K562 (cell line): ENCODE data around the gene COCH. TPM values are rescaled to one million over a fixed set of nuclear protein-coding genes. Genes with fewer than 3 reads are reported as not detected.

Experiments
- BRF1 ChIP-seq: IDR thresholded peaks from 3 replicates; pipeline ENCODE4 v1.6.1; 2011; ENCODE audit warnings: borderline replicate concordance, mild to moderate bottlenecking; ENCODE audit not compliant: insufficient read length; ENCODE audit errors: extremely low read depth
- THRAP3 ChIP-seq: fragments of 450-650 bp; IDR thresholded peaks from 2 replicates; pipeline ENCODE4 v1.6.1; 2016; ENCODE audit warnings: mild to moderate bottlenecking, inconsistent platforms, borderline replicate concordance
- polyA plus RNA-seq, 8 experiments: library from polyadenylated mRNA; depleted of rRNA in 4 of 8; stranded (reverse) in 5 of 8; unstranded in 3 of 8; fragments of >200 nt; fragmentation: Nextera tagmentation in 2 of 8; fragmentation: Illumina TruSeq in 1 of 8; extraction: Ambion mirVana in 2 of 8; extraction: Trizol in 1 of 8; gene quantifications; 2 replicates each; pipeline versions ENCODE4 v1.2.1 to v1.2.3, GENCODE V29; 2011 to 2014; ENCODE audit warnings: inconsistent platforms in 1 of 8, missing spikeins in 1 of 8
- total RNA-seq, 7 experiments: library from RNA; depleted of rRNA in 6 of 7; stranded (reverse); fragments of >200 nt in 6 of 7; fragmentation: Illumina TruSeq in 2 of 7; extraction: Trizol in 2 of 7; gene quantifications; 2 replicates each; pipeline versions ENCODE4 v1.2.1 to v1.2.3, GENCODE V29; 2011 to 2021; ENCODE audit warnings: low replicate concordance in 1 of 7
- TF ChIP-seq, protein P1 (sequence below), 3 experiments: IDR thresholded peaks in 2 of 3; conservative IDR thresholded peaks in 1 of 3; 2 replicates each; pipeline ENCODE4 v1.5.1; 2011 to 2012; ENCODE audit warnings: low read length in 3 of 3, mild to moderate bottlenecking in 3 of 3, control low read depth in 2 of 3, improper control_type of control experiment in 1 of 3, inconsistent platforms in 1 of 3, low read depth in 1 of 3, mixed read lengths in 1 of 3, moderate library complexity in 1 of 3; ENCODE audit not compliant: insufficient read depth in 2 of 3
- TF ChIP-seq, protein P2 (sequence below): fragments of 250-450 bp; sonication (Bioruptor Pico); IDR thresholded peaks from 2 replicates; pipeline ENCODE4 v1.8.0; 2022; ENCODE audit warnings: inconsistent platforms
- TF ChIP-seq, protein P3 (sequence below), 2 experiments: fragments of 450-650 bp; formaldehyde crosslinking in 1 of 2; IDR thresholded peaks; 2 replicates each; pipeline versions ENCODE4 v1.4.0 to v1.6.1; 2014 to 2020; ENCODE audit warnings: mild to moderate bottlenecking in 2 of 2, borderline replicate concordance in 1 of 2, low read depth in 1 of 2

COCH gene
- total and polyA plus RNA-seq, 9 of the 15 experiments (the other 6 are each of a cell fraction or from before 2014, with no cell fraction given), result 27.0 to 141 (median 69.3) TPM

DNA sequence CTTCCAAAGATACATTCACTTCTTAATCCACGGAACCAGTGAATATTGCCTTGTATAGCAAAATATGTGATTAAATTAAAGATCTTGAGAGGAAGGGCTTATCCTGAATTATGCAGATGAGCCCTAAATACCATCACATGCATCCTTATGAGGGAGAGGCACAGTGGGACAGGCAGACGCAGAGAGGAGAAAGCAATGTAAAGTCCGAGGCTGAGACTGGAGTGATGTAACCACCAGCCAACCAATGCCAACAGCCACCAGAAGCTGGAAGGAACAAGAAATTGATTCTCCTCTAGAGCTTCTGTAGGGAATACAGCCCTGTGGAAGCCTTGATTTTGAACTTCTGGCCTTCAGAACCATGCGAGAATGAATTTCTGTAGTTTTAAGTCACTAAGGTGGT, 44.5 kb upstream of the COCH start (continued):
- TF ChIP-seq, protein P1, sequence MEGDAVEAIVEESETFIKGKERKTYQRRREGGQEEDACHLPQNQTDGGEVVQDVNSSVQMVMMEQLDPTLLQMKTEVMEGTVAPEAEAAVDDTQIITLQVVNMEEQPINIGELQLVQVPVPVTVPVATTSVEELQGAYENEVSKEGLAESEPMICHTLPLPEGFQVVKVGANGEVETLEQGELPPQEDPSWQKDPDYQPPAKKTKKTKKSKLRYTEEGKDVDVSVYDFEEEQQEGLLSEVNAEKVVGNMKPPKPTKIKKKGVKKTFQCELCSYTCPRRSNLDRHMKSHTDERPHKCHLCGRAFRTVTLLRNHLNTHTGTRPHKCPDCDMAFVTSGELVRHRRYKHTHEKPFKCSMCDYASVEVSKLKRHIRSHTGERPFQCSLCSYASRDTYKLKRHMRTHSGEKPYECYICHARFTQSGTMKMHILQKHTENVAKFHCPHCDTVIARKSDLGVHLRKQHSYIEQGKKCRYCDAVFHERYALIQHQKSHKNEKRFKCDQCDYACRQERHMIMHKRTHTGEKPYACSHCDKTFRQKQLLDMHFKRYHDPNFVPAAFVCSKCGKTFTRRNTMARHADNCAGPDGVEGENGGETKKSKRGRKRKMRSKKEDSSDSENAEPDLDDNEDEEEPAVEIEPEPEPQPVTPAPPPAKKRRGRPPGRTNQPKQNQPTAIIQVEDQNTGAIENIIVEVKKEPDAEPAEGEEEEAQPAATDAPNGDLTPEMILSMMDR (IDR thresholded peaks at IDR 0.05 in 2 of 3, conservative IDR thresholded peaks at IDR 0.05 in 1 of 3; ENCODE audit: insufficient read depth in 2 of 3, low read depth in 1 of 3, low read length in 3 of 3), result no peak
- TF ChIP-seq BRF1, result no peak
- TF ChIP-seq, protein P2, sequence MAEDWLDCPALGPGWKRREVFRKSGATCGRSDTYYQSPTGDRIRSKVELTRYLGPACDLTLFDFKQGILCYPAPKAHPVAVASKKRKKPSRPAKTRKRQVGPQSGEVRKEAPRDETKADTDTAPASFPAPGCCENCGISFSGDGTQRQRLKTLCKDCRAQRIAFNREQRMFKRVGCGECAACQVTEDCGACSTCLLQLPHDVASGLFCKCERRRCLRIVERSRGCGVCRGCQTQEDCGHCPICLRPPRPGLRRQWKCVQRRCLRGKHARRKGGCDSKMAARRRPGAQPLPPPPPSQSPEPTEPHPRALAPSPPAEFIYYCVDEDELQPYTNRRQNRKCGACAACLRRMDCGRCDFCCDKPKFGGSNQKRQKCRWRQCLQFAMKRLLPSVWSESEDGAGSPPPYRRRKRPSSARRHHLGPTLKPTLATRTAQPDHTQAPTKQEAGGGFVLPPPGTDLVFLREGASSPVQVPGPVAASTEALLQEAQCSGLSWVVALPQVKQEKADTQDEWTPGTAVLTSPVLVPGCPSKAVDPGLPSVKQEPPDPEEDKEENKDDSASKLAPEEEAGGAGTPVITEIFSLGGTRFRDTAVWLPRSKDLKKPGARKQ (CRISPR knock-in tag), result no peak
- TF ChIP-seq, protein P3, sequence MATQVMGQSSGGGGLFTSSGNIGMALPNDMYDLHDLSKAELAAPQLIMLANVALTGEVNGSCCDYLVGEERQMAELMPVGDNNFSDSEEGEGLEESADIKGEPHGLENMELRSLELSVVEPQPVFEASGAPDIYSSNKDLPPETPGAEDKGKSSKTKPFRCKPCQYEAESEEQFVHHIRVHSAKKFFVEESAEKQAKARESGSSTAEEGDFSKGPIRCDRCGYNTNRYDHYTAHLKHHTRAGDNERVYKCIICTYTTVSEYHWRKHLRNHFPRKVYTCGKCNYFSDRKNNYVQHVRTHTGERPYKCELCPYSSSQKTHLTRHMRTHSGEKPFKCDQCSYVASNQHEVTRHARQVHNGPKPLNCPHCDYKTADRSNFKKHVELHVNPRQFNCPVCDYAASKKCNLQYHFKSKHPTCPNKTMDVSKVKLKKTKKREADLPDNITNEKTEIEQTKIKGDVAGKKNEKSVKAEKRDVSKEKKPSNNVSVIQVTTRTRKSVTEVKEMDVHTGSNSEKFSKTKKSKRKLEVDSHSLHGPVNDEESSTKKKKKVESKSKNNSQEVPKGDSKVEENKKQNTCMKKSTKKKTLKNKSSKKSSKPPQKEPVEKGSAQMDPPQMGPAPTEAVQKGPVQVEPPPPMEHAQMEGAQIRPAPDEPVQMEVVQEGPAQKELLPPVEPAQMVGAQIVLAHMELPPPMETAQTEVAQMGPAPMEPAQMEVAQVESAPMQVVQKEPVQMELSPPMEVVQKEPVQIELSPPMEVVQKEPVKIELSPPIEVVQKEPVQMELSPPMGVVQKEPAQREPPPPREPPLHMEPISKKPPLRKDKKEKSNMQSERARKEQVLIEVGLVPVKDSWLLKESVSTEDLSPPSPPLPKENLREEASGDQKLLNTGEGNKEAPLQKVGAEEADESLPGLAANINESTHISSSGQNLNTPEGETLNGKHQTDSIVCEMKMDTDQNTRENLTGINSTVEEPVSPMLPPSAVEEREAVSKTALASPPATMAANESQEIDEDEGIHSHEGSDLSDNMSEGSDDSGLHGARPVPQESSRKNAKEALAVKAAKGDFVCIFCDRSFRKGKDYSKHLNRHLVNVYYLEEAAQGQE (IDR thresholded peaks at IDR 0.05; ENCODE audit: borderline replicate concordance), result no peak
- TF ChIP-seq, protein P3 (CRISPR knock-in tag; IDR thresholded peaks at IDR 0.05; ENCODE audit: low read depth), result no peak
- TF ChIP-seq THRAP3, result no peak
